NOMO-1 (cell line): ENCODE measurements around the gene PMIS2.

Experiments used
- DNase-seq, 2 experiments: peaks; one replicate each; lab custom pipeline; 2025; ENCODE audit not compliant: unreplicated experiment in 2 of 2; lab: John Stamatoyannopoulos, UW

PMIS2 gene

DNA sequence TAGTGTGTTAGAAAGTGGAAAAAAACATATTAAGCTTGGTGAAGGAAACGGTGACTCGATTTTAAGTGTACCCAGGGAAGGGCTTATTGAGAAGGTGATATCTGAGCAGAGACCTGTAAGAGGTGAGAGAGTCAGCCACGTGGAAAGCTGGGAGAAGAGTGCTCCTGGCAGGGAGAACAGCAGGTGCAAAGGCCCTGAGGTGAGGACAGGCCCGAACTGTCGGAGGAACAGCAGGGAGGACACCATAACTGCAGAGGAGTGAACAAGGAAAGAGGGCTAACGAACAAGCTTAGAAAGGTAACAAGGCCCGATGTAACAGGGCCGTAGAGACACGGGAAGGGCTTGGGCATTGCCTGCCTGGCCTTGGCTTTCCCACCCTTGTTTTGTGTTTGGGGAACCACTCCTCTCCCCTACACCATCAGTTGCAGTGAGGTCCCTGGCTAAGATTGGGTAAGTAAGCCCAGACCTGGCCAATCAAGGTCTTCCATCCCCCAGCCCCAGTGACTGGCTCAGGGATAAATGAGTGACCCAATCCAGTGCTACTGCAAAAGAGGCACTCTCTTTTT, 29.9 kb upstream of the PMIS2 start:
- no peak for DNase-seq

GRCh38 chr19:35556846-35557538, 29.0 kb upstream of the PMIS2 start:
- DNase-seq = no peak

DNA sequence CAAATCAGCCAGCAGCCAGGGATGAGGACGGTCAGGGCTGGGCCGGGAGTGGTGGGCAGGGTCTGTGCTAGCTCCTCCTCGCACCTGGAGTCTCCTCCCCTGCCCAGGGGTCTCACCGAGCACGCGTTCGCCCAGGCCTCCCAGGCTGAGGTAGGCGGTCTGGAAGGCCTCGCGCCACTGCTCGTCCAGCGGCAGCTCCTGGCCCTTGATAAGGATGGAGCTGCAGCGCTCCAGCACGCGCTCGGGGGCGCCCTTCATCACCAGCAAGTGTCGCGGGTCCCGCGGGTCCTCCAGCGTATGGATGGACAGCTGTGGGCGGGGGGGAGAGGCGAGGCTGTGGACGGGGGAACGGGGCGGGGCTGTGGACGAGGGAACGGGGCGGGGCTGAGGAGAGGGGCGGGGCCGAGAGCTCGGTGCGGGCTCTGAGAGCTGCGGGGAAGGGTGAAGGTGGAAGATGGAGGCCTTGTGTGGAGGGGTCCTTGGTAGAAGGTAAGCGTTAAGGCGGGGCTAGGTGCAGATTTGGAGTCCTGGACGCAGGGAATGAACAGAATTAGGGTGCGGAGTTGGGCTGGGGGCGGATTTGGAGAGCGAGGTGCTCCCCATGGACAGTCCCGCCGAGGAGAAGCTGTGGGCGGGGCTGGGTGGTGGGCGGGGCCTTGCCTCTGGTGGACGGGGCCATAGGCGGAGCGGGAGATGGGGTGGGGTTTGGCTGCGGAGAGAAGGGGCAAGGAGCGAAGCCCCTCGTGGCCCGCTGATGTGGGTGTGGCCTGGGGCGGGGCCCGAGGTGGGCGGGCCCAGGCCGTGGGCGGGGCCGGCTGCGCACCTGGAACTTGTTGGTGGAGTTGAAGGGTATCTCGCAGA, 28.2 kb upstream of the PMIS2 start:
- DNase-seq = no peak

DNA sequence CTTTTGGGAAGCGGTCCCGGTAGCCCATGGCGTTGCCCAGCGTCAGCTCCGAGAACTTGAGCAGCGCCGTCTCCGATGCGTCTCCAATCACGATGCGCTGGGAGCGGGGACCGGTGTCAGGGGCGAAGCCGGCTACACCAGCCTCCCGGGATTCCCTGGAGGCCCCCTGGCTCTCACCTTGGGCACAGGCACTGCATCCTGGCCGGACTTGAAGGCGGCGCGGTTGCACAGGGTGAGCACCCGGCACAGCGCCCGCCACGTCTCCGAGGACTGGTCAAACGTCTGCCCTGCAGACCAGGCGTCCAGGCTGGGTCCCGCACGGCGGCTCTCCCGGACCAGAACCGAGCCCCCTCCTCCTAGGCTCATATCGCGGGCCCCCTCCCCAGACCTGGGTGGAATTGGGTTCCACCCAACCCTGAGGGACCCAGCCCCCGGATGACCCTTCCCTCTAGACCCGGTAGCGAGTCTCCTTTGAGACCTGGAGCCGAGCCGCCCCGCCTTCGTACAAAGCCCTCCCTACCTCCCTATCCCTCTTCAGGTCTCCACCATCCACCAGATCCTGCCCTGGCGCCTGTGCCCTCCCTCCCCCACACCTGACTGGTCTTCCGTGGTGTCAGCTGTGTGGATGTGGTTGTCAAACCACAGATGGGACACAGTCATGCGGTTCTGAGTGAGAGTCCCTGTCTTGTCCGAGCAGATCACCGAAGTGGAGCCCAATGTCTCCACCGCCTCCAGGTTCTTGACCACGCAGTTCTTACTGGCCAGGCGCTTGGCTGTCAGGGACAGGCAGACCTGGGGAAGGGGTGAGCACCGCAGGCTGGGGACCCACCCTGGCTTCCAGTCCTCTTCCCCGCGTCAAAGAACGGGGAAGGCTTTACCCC, 27.3 kb upstream of the PMIS2 start:
- DNase-seq = no peak

- DNase-seq = no peak
Observed at GRCh38 chr19:35559281-35559659, 26.7 kb upstream of the PMIS2 start.

DNA sequence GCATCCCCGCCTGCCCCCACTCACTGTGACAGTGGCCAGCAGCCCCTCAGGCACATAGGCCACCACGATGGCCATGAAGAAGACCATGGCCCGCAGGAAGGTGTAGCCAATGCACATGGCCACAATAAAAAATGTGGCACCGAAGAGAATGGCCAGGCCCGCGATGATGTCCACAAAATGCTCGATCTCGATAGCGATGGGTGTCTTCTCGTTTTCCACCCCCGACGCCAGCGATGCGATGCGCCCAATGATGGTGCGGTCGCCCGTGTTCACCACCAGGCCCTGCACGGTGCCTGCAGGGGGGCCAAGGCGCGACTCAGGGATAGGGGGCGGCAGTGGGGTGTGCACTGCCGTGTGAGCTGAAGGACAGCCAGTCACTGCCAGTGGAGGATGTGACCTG, 26.2 kb upstream of the PMIS2 start:
- DNase-seq = no peak

DNA sequence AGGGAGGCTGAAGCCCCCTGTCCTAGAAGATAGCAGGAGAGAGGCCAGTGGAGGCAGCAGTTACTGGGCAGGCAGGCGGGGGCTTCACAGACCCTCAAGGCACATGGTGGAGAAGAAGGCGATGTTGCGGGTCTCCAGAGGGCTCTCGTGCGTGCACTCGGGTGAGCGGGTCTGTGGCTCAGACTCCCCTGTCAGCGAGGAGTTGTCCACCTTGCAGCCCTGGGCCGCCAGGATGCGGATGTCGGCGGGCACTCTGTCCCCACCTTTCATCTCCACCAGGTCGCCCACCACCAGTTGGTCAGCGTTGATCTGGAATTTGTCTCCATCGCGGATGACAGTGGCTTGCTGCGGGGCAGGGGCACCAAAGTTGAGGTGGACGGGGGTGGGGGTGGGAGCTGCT, 25.7 kb upstream of the PMIS2 start:
- no peak for DNase-seq

DNA sequence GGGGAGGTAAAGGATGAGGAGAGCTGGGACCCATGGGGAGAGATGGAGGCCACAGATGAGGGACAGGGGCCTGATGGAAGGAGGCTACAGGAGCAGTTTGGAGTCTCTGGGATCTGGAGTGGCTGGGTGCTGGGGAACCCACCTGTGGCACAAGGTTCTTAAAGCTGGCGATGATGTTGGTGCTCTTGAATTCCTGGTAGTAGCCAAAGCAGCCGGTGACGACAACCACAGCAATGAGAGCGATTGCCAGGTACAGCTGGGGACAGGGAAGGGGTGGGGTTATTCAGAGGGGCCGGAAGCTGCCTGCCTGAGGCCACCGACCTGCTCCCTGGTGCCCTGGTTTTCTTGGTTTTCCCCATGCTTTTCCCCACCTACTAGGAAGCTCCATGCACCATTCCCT, 25.3 kb upstream of the PMIS2 start:
- no peak for DNase-seq

- DNase-seq = no peak
Observed at GRCh38 chr19:35561436-35561835, 24.5 kb upstream of the PMIS2 start.

GRCh38 chr19:35562336-35562735, 23.6 kb upstream of the PMIS2 start:
- no peak for DNase-seq

GRCh38 chr19:35562776-35563175, 23.2 kb upstream of the PMIS2 start:
- DNase-seq = no peak

DNA sequence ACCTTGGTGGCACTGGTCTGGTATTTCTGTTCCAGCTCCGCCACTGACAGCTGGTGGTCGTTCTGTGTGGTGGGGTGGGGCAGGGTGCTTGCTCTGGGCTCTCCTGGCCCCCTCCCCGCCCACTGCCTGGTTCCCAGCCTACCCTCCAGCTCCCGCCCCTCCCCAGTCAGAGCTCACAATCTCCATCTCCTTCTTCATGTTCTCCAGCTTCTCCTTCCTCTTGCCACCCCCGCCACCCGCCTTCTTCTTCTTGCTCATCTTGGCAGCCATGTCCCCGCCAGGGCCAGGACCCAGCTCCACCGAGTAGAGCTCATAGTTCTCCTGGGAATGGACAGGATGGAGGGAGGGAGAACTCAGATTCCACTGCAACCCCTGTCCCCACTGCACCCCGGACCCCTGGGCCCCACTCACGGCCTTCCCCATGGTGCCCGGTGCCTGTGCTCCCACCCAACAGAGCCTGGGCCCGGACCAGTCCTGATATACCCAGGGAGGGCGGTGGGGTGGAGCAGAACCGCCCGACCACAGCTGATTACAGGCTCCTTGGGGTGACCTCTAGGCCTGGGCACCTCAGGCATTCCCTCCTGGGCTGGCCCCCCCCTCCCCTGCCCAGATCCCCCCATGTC, 22.7 kb upstream of the PMIS2 start, which contains the start of gene ATP4A:
Gene ATP4A, minus strand, starts transcription at position 452 of the 623 bp plus-strand sequence. Its CDS starts 29 bp downstream, at position 423.
- no peak for DNase-seq

DNA sequence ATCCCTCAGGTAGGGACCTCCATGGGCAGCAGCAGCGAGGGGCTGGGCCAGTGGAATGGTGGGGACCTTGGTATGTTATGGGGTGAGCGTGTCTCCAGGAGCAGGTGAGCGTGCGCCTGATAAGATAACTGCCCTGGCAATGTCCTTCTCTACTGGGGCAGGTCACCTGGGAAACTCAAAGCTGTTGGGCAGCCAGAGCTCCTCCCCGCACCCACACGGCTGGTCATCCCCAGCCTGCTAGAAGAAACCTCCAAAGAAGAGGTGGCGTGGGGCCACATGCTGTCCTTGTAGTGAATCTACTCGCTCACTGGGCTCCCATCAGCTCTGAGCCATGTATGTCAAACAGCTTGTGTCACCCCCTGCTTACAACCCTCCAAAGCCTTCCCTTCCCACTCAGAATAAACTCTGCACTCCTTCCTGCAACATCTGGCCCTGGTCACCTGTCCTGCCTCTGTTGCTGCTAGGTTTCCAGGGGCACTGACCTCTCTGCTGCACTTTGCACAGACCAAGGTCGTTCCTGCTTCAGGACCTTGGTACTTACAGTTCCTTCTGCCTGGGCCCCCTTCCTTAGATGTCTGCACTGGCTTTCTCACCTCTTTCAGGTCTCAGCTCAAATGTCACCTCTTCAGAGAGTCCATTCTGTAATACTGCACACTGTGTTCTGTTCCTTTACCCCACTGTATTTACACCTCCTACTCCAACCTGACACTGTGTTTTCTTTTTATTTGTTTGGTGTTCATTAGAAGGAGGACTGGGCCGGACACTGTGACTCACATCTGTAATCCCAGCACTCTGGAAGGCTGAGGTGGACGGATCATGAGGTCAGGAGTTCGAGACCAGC, 20.7 kb upstream of the PMIS2 start:
- no peak for DNase-seq

- DNase-seq = no peak
Observed at GRCh38 chr19:35566738-35567137, 19.2 kb upstream of the PMIS2 start.

DNA sequence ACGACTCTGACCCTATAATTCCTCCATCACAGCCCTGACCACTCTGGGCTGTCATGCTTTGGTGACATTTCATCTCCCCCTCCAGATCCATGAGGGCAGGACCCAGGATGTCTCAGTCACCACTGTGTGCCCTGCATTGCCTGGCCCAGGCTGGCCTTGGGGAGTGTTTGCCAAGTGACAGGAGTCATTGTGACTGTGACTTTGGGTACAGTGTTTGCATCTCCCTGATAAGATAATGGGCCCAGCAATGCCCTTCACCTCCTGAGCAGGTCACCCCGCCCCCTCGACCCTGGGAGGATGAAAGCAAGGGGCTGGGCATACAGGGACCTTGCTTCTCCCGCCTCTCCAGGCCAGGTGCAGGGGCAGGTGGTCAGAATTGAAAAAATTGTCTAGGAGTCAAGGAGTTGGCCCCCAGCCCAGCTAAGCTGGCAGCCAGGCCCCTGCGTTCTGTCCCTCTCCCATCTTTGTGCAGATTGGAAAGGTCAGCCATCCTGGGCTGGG, 16.6 kb upstream of the PMIS2 start:
- no peak for DNase-seq

- DNase-seq = no peak
Observed at GRCh38 chr19:35571406-35571965, 14.5 kb upstream of the PMIS2 start.

- no peak for DNase-seq
Observed at GRCh38 chr19:35577918-35578317, 8.1 kb upstream of the PMIS2 start.

- DNase-seq = no peak
Observed at GRCh38 chr19:35578707-35579106, 7.3 kb upstream of the PMIS2 start.

GRCh38 chr19:35582760-35583159, 3.2 kb upstream of the PMIS2 start:
- no peak for DNase-seq
